ENCODE measurements around the gene OSBPL10. TPM values are rescaled to one million over a fixed set of nuclear protein-coding genes. Genes with fewer than 3 reads are reported as not detected.

OSBPL10 gene
- total RNA-seq, 4 donors from 2014 or later = 30.0 to 49.7 (median 43.7) TPM

DNA sequence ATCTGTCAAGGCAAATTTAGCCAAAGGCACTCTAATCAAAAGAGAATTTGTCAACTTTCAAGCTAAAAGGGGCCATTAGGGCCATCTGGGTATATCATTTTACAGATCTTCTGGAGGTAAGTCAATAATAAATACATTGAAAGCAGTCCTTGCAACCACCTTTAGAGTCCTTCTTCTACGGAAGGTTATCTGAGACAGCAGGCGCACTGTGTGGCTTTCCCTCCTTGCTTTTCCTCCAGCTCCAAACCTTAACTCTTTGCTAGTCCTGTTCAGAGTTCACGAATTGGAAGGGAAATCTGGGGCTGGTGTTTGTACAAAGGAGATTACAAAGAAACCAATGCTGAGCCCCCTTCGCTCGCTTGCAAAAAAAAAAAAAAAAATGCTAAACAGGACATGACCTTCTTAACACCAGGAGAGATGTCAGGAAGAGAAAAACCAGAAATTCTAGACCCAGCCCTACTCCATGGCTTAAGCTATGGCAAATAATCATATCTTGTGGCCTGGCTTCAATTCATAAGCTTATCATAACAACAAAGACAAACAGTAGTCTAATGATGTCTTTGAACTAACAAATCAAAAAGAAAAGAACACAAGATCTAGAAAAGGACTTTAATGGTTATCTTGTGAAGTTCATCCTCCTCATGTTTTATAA, 232.7 kb downstream of the OSBPL10 start:
- Histone ChIP-seq H3K4me1 (no peaks in the 10 kb centered on the region), H3K27me3 (no peaks in the 10 kb centered on the region), H3K4me3 (no peak overlapping the region), H3K27ac (no peak overlapping the region), H3K9me3 (no peaks in the 10 kb centered on the region), H3K36me3 (no peaks in the 10 kb centered on the region)
- intact Hi-C loops (cut with DNase I; ENCODE audit: low total_unique reads) = no loop called here
- DNase-seq = no peak
- no peak for TF ChIP-seq POLR2A (IDR thresholded peaks at IDR 0.05)

DNA sequence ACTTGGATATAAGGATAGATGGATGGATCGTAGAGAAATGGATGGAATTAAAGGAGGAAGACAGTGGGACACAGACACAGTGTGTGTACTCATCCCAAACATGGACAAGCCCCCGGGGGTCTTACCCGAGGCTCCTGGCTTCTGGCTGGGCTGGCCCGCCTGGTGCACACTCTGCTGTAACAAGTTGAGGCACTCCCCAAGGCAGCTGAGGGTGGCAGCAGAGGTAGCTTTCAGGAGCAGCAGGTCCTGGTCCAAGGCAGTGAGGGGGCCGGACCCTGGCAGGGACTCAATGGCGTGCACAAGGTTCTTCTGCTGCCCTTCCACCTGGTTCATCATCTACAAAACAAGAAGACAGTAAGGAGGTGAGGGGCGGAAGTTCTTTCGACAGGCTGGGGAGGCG, 233.3 kb downstream of the OSBPL10 start:
- intact Hi-C loops (cut with DNase I; ENCODE audit: low total_unique reads) = no loop called here
- Histone ChIP-seq H3K4me1 (no peaks in the 10 kb centered on the region), H3K9me3 (no peaks in the 10 kb centered on the region), H3K4me3 (no peak overlapping the region), H3K27ac (no peak overlapping the region), H3K27me3 (no peaks in the 10 kb centered on the region), H3K36me3 (no peaks in the 10 kb centered on the region)
- no peak for DNase-seq
- TF ChIP-seq, protein P1, sequence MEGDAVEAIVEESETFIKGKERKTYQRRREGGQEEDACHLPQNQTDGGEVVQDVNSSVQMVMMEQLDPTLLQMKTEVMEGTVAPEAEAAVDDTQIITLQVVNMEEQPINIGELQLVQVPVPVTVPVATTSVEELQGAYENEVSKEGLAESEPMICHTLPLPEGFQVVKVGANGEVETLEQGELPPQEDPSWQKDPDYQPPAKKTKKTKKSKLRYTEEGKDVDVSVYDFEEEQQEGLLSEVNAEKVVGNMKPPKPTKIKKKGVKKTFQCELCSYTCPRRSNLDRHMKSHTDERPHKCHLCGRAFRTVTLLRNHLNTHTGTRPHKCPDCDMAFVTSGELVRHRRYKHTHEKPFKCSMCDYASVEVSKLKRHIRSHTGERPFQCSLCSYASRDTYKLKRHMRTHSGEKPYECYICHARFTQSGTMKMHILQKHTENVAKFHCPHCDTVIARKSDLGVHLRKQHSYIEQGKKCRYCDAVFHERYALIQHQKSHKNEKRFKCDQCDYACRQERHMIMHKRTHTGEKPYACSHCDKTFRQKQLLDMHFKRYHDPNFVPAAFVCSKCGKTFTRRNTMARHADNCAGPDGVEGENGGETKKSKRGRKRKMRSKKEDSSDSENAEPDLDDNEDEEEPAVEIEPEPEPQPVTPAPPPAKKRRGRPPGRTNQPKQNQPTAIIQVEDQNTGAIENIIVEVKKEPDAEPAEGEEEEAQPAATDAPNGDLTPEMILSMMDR (IDR thresholded peaks at IDR 0.05) = no peak
- no peak for TF ChIP-seq POLR2A (IDR thresholded peaks at IDR 0.05)

- no peaks in the 10 kb centered on the region for H3K36me3 ChIP-seq
- H3K4me3 ChIP-seq = no peak overlapping the region
- no peak for DNase-seq
- intact Hi-C loops (cut with DNase I; ENCODE audit: low total_unique reads) = no loop called here
- no peak overlapping the region for H3K27ac ChIP-seq
- no peaks in the 10 kb centered on the region for H3K9me3 ChIP-seq
- H3K4me1 ChIP-seq = no peaks in the 10 kb centered on the region
- TF ChIP-seq, protein P1 (IDR thresholded peaks at IDR 0.05) = no peak
- no peak for TF ChIP-seq POLR2A (IDR thresholded peaks at IDR 0.05)
- H3K27me3 ChIP-seq = no peaks in the 10 kb centered on the region
These were observed 236.1 kb downstream of the OSBPL10 start for GRCh38 chr3:31744913-31745312.

GRCh38 chr3:31743331-31744089, 237.6 kb downstream of the OSBPL10 start:
- H3K4me1 ChIP-seq = no peaks in the 10 kb centered on the region
- no peaks in the 10 kb centered on the region for H3K9me3 ChIP-seq
- DNase-seq = no peak
- no peaks in the 10 kb centered on the region for H3K36me3 ChIP-seq
- TF ChIP-seq, protein P1 (IDR thresholded peaks at IDR 0.05) = no peak
- TF ChIP-seq POLR2A (IDR thresholded peaks at IDR 0.05) = no peak
- no peak overlapping the region for H3K27ac ChIP-seq
- intact Hi-C loops (cut with DNase I; ENCODE audit: low total_unique reads) = no loop called here
- no peak overlapping the region for H3K4me3 ChIP-seq
- H3K27me3 ChIP-seq = no peaks in the 10 kb centered on the region

GRCh38 chr3:31740397-31740796, 240.7 kb downstream of the OSBPL10 start:
- TF ChIP-seq, protein P1 (IDR thresholded peaks at IDR 0.05) = no peak
- TF ChIP-seq POLR2A (IDR thresholded peaks at IDR 0.05) = no peak
- DNase-seq = no peak
- H3K27ac ChIP-seq = no peak overlapping the region
- no peaks in the 10 kb centered on the region for H3K27me3 ChIP-seq
- no peaks in the 10 kb centered on the region for H3K9me3 ChIP-seq
- no peaks in the 10 kb centered on the region for H3K4me1 ChIP-seq
- H3K36me3 ChIP-seq = no peaks in the 10 kb centered on the region
- intact Hi-C loops (cut with DNase I; ENCODE audit: low total_unique reads) = no loop called here
- H3K4me3 ChIP-seq = no peak overlapping the region
